Natural killer cell (primary cell): ENCODE measurements around the gene PALLD. TPM values are rescaled to one million over a fixed set of nuclear protein-coding genes. Genes with fewer than 3 reads are reported as not detected.

Source experiments
- ATAC-seq, 3 donors: fragments of 150-1000 bp in 2 of 3; fragments of 200-7000 bp in 1 of 3; cut with Tn5 transposase; 1 replicate in 1 of 3; 2 replicates in 2 of 3; pipeline ENCODE4 v1.10.0; 2021; ENCODE audit warnings: mild to moderate bottlenecking in 2 of 3, moderate library complexity in 2 of 3
- DNase-seq, 2 donors: peaks; one replicate each; pipeline versions ENCODE4 v3.0.0 to v3.0.0-alpha.2; 2013 to 2021; ENCODE audit warnings: mixed read lengths in 1 of 2
- H3K27ac ChIP-seq: one replicate; pipeline ENCODE4 v1.5.1; 2013; ENCODE audit warnings: mild to moderate bottlenecking, low read length
- H3K27me3 ChIP-seq: one replicate; pipeline ENCODE4 v1.6.1; 2013; ENCODE audit warnings: low read length; ENCODE audit not compliant: control insufficient read depth, insufficient read depth
- H3K36me3 ChIP-seq: one replicate; pipeline ENCODE4 v1.6.1; 2013; ENCODE audit warnings: low read length; ENCODE audit not compliant: control insufficient read depth, insufficient read depth
- H3K4me1 ChIP-seq: one replicate; pipeline ENCODE4 v1.6.1; 2013; ENCODE audit warnings: low read length; ENCODE audit not compliant: control insufficient read depth, insufficient read depth
- H3K4me3 ChIP-seq: one replicate; pipeline ENCODE4 v1.5.1; 2013; ENCODE audit warnings: low read length
- H3K9me3 ChIP-seq: one replicate; pipeline ENCODE4 v1.6.1; 2013; ENCODE audit warnings: low read length; ENCODE audit not compliant: control insufficient read depth, insufficient read depth
- H3K27ac Mint-ChIP-seq, 2 donors: one replicate each; pipeline ENCODE4 v1.8.0; 2022; ENCODE audit warnings: mild to moderate bottlenecking in 2 of 2, mixed read lengths in 2 of 2, moderate library complexity in 1 of 2
- H3K27me3 Mint-ChIP-seq, 2 donors: one replicate each; pipeline ENCODE4 v1.8.0; 2022; ENCODE audit warnings: low read depth in 2 of 2, mixed read lengths in 2 of 2
- H3K36me3 Mint-ChIP-seq: one replicate; pipeline ENCODE4 v1.8.0; 2022; ENCODE audit warnings: mixed read lengths
- H3K4me1 Mint-ChIP-seq, 2 donors: one replicate each; pipeline ENCODE4 v1.8.0; 2022; ENCODE audit warnings: mixed read lengths in 2 of 2
- H3K4me3 Mint-ChIP-seq: one replicate; pipeline ENCODE4 v1.8.0; 2022; ENCODE audit warnings: mild to moderate bottlenecking, moderate library complexity, mixed read lengths
- H3K9me3 Mint-ChIP-seq, 2 donors: one replicate each; pipeline ENCODE4 v1.8.0; 2022; ENCODE audit warnings: mixed read lengths in 2 of 2
- CTCF ChIP-seq: fragments of 200-600 bp; IDR thresholded peaks from one replicate; pipeline ENCODE4 v1.8.0; 2022; ENCODE audit warnings: antibody characterized with exemption
- WGBS: methylation state at CpG from one replicate; pipeline ENCODE4 v1.1.7; 2013; ENCODE audit warnings: missing lambda C conversion rate; ENCODE audit not compliant: insufficient coverage; 5-methylcytosine and 5-hydroxymethylcytosine counted together
- intact Hi-C: fragments of 100-400 bp; cut with micrococcal nuclease; formaldehyde crosslinking; loops from one replicate; pipeline ENCODE4 v1.14.2; 2022
- total RNA-seq, 4 donors: library from RNA; stranded (reverse); fragments of 120-200 nt in 1 of 4; gene quantifications; one replicate each; pipeline versions ENCODE4 v1.2.3 to v1.2.4, GENCODE V29; 2013 to 2022

The PALLD gene
- total RNA-seq, 3 donors from 2014 or later (not counting 1 experiment from before 2014, with no cell fraction given): 15.1 to 25.4 (median 22.8) TPM

- no peaks in the 10 kb centered on the region for H3K9me3 ChIP-seq
Measured at GRCh38 chr4:168705121-168705520, 208.3 kb downstream of the PALLD start.

GRCh38 chr4:168707205-168707604, 210.4 kb downstream of the PALLD start:
- intact Hi-C loops: no loop called here
- H3K27ac Mint-ChIP-seq: no peak overlapping the region
- H3K9me3 ChIP-seq: no peaks in the 10 kb centered on the region
- TF ChIP-seq CTCF: no peak
- no peaks in the 10 kb centered on the region for H3K27me3 ChIP-seq
- no peak overlapping the region for H3K27ac ChIP-seq
- H3K27me3 Mint-ChIP-seq: no peaks in the 10 kb centered on the region
- H3K36me3 ChIP-seq: no peaks in the 10 kb centered on the region
- no peaks in the 10 kb centered on the region for H3K36me3 Mint-ChIP-seq
- H3K4me3 Mint-ChIP-seq: no peak overlapping the region
- H3K4me3 ChIP-seq: no peak overlapping the region
- peaks cover 19 to 21% of the 10 kb centered on the region in 2 donors for H3K4me1 Mint-ChIP-seq
- ATAC-seq: no peak
- no peak for DNase-seq
- peaks cover 12% of the 10 kb centered on the region for H3K4me1 ChIP-seq
- 62% methylated on average over 4 of the region's 4 CpGs for WGBS
- no peaks in the 10 kb centered on the region for H3K9me3 Mint-ChIP-seq

More at GRCh38 chr4:168705121-168705520, 208.3 kb downstream of the PALLD start:
- H3K27me3 ChIP-seq: no peaks in the 10 kb centered on the region
- H3K27me3 Mint-ChIP-seq: no peaks in the 10 kb centered on the region
- ATAC-seq: no peak
- no peak overlapping the region for H3K4me3 Mint-ChIP-seq
- H3K27ac ChIP-seq: no peak overlapping the region
- intact Hi-C loops: no loop called here
- no peak overlapping the region for H3K4me3 ChIP-seq
- H3K4me1 Mint-ChIP-seq: peaks cover under 1% of the 10 kb centered on the region in 2 donors
- TF ChIP-seq CTCF: no peak
- no peaks in the 10 kb centered on the region for H3K36me3 ChIP-seq
- H3K36me3 Mint-ChIP-seq: no peaks in the 10 kb centered on the region
- no peaks in the 10 kb centered on the region for H3K9me3 Mint-ChIP-seq
- no peaks in the 10 kb centered on the region for H3K4me1 ChIP-seq
- no peak overlapping the region for H3K27ac Mint-ChIP-seq
- WGBS: no CpG with 5 or more reads among the region's 2 CpGs
- no peak for DNase-seq

GRCh38 chr4:168708108-168708507, 211.3 kb downstream of the PALLD start:
- Mint-ChIP-seq H3K27me3 (no peaks in the 10 kb centered on the region), H3K27ac (no peak overlapping the region), H3K4me3 (no peak overlapping the region), H3K9me3 (no peaks in the 10 kb centered on the region), H3K4me1 (peaks cover 22 to 25% of the 10 kb centered on the region in 2 donors), H3K36me3 (no peaks in the 10 kb centered on the region)
- ATAC-seq (no peak), DNase-seq (no peak)
- H3K4me1 ChIP-seq: peaks cover 12% of the 10 kb centered on the region
- H3K27ac ChIP-seq: no peak overlapping the region
- TF ChIP-seq CTCF: no peak
- intact Hi-C loops: no loop called here
- no peaks in the 10 kb centered on the region for H3K27me3 ChIP-seq
- no peak overlapping the region for H3K4me3 ChIP-seq
- no peaks in the 10 kb centered on the region for H3K9me3 ChIP-seq
- H3K36me3 ChIP-seq: no peaks in the 10 kb centered on the region
- WGBS: 92% methylated on average over 3 of the region's 4 CpGs

GRCh38 chr4:168710353-168710946, 213.6 kb downstream of the PALLD start:
- H3K27me3 Mint-ChIP-seq: no peaks in the 10 kb centered on the region
- Histone ChIP-seq H3K27ac (peak overlapping the region; percentile 43), H3K36me3 (no peaks in the 10 kb centered on the region), H3K4me3 (no peak overlapping the region), H3K4me1 (peaks cover 12% of the 10 kb centered on the region), H3K9me3 (no peaks in the 10 kb centered on the region), H3K27me3 (no peaks in the 10 kb centered on the region)
- peak in 2 of 3 donors; percentile 22 to 42 for ATAC-seq
- DNase-seq: peak in 1 of 2 donors; percentile 13
- WGBS: 84% methylated on average over 3 of the region's 3 CpGs
- no peaks in the 10 kb centered on the region for H3K36me3 Mint-ChIP-seq
- H3K4me3 Mint-ChIP-seq: peak overlapping the region; percentile 35
- no peaks in the 10 kb centered on the region for H3K9me3 Mint-ChIP-seq
- peaks cover 22 to 28% of the 10 kb centered on the region in 2 donors for H3K4me1 Mint-ChIP-seq
- H3K27ac Mint-ChIP-seq: peak overlapping the region; percentile 71 to 92
- intact Hi-C loops: loop anchor here (2.0 to 10.0 kb wide), 3 partner anchors 104 to 307 kb away; no protein-coding TSS in a partner anchor
- peak; percentile 40 for TF ChIP-seq CTCF
